Endometrium (tissue), 2 donors: ENCODE measurements around the gene SPPL3.
A peak's percentile ranks its signal among the peaks of the same experiment; 100 is the strongest.

Source experiments
- FAIRE-seq: peaks from 2 replicates; lab custom pipeline; 2012; peaks lifted over from hg19 to GRCh38; lab: Jason Lieb, UNC
- donor health status: control.
- donor health status: control.

SPPL3 gene

DNA sequence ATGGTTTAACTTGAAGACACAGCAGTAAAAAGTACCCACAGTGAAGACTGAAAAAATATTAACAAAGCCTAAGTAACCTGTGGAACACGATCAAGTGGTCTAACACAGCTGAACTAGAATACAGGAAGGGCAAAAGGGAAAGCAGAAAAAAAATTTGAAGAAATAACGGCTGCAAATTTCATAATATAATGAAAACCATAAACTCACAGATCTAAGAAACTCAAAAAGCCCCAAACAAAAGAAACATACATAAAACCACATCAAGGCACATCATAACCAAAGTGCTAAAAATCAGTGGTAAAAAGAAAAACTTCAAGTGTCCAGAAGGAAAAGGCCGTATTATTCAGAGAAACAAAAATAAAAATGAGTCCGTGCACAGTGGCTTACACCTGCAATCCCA lies 30.9 kb downstream of the SPPL3 start:
- FAIRE-seq, result no peak

DNA sequence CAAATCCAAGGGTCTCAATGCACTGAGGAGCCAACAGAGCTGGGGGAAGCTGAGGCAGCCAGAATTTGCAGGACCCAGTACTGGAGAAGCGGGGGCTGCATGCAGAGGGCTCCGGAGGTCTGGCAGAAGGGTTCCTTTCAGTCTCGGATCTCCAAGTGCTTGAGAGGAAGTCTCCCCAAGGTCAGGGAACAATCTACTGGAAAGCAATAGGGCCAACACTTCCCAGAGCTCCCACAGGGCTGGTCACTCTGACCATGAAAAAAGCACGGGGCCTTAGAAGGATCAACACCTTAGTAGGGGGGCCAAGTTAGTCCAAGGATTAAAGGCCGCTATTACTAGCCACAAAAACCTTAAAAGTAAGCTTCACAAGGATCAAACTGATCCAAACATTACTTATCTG lies 31.7 kb downstream of the SPPL3 start:
- no peak for FAIRE-seq

DNA sequence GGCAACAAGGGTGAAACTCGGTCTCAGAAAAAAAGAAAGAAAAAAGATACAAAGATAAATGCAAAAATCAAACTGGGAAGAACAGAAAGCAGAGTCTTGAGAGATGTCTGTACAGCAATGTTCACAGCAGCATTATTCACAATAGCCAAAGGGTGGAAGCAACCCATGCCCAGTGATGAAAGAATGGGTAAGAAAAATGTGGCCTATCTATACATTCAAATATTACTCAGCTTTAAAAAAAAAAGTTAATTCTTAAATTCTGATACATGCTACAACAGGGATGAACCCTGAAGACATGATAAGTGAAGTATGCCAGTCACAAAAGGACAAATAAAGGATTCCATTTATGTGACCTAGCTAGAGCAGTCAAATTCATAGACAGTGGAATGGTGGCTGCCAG lies 33.7 kb downstream of the SPPL3 start:
- FAIRE-seq, result no peak

DNA sequence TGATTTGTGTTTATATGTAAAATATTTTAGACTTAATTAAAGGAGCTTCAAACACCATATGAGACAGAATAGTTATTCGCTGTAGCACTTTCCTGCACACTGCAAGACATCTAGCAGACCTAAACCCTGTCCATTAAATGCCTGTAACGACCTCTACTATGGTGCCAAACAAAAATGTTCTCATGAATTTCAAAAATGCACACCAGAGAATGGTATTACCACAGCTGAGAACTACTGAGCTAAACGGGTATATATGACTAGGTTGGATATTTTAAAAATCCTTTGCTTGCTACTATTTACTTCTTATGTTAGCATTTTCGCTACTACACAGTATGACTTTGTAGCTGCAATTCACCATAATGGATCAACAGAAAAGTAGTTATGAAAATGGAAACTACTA lies 34.8 kb downstream of the SPPL3 start:
- FAIRE-seq, result no peak

DNA sequence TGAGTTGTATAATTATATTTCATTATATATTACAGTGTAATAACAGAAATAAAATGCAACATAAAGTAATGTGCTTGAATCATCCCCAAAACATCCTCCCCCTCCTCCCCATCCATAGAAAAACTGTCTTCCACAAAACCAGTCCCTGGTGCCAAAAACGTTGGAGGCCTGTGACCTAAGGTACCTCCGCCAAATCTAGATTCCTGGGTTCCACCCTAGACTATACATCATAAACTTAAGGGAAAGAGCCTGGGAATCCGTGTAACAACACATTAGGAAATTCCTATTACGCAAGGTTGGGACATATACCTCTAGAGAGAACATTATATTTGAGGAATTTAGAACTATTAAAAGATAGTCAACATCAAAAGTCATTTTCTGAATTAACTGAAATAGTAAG lies 38.0 kb downstream of the SPPL3 start:
- no peak for FAIRE-seq

DNA sequence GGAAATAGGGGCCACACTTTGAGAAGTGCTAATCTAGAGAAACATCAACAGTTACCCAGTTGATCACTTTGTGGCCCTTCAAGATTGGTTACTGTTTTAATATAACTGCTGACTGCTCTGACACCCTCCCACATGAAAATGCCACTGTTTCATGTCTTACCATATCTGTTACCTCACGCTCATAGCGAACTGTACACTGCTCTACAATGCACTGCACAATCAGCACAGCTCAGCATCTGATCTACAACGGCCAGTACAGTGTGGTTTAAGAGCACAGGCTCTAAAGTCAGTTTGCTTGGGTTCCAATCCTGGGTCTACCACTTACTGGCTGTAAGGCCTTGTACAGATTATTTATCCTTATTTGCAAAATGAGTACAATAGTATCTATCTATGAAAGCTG lies 39.1 kb downstream of the SPPL3 start:
- no peak for FAIRE-seq

DNA sequence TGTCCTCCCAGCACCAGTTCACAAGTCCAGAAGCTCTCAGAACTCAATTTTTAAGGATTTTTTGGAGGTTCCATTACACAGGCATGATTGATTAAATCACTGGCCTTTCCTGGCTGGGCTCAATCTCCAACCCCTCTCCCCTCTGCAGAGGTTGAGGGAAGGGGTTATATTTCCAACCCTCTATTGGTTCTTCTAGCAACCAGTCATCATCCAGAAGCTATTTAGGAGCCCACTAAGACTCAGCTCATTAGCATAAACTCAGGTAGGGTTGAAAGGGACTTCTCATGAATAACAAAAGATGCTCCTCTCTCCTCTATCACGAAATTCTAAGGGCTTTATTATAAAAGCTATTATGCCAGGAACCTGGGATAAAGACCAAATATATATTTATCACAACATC lies 41.5 kb downstream of the SPPL3 start:
- no peak for FAIRE-seq

DNA sequence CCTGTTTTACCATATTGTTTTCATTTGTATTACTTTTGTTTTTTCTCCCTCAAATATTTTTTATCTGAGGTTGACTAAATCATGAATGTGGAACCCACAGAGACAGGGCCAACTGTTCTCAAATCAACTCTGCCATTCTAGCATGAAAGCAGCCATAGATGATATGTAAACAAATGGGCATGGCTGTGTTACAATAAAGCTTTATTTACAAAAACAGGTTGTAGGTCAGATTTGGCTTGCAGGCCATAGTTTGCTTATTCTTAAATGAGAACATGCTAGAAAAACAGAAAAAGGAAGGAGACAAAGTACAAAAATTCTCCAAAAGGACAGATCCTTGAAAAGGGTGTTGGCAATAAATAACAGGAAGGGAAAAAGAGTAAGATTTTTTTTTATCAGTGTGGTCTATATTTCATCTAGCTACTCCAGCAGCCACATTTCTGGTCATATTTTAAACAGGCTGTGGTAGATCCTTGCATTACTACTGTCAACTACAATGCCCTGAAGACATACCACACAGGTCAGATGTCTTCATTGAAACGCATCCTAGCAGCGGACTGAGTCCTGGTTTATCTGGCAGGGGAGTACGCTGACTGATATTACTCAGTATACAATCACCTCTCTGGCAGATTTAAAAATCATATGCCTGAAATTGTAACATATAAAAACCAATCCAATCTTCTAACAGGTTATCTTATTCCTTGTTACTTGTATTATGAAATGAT lies 42.9 kb downstream of the SPPL3 start:
- no peak for FAIRE-seq

DNA sequence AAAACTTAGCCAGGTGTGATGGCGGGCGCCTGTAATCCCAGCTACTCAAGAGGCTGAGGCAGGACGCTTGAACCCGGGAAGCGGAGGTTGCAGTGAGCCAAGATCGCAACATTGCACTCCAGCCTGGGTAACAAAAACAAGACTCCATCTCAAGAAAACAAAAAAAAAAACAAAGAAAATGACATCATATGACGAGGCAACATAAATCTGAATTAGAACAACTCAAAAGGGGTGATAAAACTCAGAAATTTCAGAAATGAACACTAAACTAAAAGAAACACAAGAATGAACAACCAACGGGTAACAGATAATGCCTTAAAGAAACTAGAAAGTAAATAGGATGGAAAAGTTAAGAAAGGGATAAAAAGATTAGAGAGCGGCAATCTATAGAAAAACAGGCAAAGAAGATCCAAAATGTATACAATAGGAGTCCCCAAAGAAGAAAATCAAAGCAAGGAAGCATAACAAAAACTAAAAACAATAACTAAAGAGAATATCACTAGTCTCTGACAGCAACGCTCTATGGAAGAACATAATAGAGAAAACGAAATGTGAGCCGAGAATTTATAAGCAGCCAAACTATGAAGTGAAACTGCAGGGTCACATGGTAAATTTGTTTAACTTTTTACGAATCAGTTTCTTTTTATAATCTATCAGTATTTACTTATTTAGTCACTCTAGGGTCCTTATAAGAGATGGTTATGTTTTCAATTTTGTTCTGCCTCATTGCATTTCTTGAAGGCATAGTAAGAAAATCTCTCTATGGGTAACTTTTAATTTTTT lies 45.7 kb downstream of the SPPL3 start:
- no peak for FAIRE-seq

DNA sequence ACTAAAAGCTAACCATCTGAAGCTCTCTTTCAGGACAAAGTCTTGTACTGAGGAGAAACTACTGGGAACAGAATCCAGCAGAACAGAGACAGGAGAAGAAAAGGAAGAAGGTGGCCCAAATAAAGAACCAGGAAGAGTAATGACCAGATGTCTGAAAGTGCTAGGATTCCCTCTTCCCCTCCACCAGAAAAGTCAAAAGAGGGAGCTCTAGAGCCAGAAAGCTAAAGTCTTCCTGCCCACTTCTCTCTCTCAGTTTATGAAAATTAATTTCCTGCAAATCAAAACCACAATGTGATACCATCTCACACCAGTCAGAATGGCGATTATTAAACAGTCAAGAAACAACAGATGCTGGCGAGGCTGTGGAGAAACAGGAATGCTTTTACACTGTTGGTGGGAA lies 47.2 kb downstream of the SPPL3 start:
- FAIRE-seq, result no peak

DNA sequence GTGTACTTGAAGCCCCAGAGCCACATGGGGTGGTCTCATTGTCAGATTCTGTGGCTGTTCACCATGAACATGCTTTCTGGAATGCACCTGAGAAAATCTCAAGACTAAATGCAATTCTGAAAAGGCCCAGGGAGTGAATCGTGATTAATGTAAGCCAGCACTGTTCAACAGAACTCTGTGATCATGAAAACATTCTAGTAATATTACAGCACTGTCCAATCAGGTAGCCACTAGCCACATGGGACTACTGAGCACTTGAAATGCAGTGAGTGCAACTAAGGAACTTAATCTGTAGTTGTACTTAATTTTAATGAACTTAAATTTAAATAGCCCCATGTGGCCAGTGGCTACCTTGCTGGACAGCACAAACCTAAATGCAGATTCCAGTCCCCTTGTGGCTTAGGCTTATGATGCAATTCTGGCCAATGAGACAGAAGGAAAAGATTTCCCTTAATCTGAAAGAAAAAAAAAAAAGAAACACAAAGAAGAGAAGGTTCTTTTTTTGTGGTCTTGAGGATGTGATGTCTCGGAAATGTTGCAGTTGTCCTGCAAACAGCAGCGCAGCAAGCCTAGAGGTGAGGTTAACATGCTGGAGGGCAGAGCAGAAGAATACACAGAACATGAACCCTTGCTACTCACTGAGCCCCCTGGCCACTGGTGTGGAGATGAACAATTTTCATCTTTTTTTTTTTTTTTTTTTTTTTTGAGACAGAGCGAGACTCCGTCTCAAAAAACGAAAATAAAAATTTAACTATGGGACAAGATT lies 48.2 kb downstream of the SPPL3 start:
- no peak for FAIRE-seq

DNA sequence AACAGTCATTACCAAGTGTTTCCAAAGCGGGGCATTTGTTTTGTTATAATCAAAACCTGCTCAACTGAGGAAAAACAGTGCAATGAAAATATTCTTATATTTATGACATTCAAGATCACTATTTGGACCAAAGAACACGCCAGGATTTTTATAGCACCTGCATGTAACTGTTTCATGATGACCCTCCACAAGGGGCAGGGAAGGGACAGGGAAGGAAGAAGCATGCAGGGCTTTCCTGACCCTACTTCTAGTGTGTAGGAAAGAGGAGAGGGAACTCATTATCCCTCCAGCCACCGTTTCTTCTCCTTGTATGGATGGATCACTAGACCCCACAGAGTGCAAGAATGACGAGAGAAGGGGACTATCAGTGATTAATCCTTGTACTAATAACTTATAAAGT lies 49.4 kb downstream of the SPPL3 start:
- FAIRE-seq, result no peak

DNA sequence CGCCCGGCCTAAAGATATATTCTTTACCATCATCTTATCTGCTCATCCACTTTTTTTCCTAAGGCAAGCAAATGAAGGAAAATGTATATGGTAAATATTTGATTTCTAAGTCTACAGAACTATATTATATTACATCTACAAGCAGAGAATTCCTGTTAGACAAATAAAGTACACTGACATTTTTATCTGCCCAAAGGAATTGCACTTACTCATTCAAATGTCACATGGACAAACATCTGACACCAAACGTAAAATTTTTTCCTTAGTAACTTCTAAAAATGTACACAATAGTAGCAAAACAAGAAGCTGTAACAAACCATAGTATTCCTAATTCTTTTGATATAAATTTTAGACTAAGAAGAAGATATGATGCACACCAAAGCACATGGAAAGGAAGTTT lies 51.0 kb downstream of the SPPL3 start:
- no peak for FAIRE-seq

DNA sequence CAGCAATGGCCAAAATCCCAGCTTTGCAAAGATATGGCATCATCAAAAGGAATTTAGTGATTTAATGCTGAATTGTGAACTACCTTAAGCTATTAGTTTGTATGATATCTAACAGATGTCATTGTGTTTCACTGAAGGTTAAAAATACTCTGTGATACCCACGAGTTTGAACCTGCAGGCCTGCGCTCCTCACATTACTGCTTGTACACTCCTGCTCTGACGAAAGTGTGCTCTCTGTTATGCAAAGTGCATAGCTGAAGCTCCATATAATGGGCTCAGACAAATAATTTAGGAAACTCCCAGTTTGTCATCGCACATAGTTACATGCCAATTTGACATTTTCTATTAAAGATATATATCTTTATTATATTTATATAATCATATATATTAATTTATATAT lies 52.2 kb downstream of the SPPL3 start:
- FAIRE-seq, result no peak

DNA sequence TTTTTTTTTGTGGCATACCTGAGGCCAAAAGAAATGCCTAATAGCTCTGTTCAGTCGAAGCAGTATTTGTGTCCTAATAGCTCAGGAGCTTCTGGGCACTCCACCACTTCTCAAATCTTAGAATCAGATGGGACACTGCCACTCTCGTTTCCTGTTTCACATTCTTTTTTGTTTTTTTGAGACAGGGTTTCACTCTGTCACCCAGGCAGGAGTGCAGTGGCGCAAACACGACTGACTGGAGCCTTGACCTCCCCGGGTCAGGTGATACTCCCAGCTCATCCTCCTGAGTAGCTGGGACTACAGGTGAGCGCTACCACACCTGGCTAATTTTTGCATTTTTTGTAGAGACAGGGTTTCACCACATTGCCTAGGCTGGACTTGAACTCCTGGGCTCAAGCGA lies 52.7 kb downstream of the SPPL3 start:
- FAIRE-seq, result no peak

DNA sequence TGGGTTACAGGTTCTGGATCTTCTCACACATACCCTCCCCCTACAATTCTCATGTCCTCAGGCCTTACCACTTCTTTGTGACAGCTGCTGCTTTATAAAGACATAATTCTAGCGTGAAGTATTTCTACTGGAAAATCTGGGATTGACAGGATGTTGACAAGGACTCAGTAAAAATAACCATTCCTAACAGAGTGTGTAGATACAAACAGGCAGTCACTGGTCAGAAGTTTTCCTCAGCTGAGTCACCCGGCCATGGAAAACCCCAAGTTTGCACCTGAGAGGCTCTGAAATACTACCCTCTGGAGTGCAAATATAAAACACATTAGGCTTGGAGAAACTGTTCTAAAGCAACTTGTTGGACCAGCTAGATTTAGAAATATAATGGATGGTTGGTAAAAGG lies 54.4 kb downstream of the SPPL3 start:
- no peak for FAIRE-seq

DNA sequence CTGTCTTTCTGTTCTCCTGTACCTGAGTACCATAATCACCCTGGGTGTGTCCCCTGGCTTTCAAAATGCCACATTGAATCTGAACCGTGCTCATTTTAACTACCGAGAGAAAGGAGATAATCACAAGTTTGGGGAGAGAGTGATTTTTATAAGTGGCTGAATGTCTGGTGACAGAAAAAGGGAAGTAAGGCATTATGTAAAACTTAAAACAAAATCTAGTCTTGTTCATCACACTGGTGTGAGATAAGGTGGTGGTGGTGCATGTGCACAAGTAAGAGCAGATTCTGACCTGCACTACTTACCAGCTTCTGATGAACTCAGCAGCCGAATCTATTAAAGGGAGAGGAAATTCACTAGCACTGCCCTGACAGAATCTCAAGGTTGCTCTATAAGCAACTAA lies 56.3 kb downstream of the SPPL3 start:
- no peak for FAIRE-seq

DNA sequence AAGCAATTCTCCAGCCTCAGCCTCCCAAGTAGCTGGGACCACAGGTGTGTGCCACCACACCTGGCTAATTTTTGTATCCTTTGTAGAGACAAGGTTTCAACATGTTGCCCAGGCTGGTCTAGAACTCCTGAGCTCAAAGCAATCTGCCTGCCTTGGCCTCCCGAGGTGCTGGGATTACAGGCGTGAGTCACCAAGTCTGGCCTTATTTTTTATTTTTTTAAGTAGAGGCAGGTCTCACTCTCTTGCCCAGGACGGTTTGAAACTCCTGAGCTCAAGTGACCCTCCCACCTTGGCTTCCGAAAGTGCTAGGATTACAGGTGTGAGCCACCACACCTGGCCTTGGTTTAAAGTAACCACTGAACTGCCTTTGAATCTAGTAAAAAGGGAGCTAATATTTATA lies 56.8 kb downstream of the SPPL3 start:
- FAIRE-seq, result no peak

DNA sequence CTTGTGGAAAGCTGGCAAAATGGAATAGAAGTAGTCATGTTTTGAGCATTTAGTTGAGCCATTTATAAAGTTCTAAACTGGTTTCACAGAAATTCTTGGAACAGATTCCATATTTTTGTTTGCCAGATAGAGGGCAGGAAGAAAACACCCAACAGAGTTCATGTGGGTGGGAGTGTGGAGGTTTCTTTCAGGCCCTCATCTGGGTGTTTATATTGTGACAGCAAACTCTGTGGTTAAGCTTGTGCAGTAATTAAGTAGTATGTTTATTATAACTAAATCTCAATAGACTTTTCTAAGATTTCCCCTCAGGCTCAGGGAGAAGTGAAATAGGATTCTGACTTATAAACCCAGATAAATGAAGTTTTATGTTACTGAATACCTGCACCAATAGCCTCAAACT lies 57.4 kb downstream of the SPPL3 start:
- peak; percentile 57 for FAIRE-seq

DNA sequence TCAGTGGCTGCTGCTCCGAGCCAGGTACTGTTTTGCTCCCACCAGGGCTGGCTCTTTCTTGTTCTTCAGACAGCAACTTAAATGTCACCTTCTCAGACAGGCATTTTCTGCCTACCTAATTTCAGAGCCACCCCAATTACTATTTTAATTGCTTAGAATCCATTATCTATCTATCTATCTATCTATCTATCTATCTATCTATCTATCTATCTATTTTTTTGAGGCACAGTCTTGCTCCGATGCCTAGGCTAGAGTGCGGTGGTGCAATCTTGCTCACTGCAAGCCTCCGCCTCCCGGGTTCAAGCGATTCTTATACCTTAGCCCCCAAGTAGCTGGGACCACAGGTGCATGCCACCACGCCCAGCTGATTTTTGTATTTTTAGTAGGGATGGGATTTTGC lies 58.5 kb downstream of the SPPL3 start:
- no peak for FAIRE-seq

DNA sequence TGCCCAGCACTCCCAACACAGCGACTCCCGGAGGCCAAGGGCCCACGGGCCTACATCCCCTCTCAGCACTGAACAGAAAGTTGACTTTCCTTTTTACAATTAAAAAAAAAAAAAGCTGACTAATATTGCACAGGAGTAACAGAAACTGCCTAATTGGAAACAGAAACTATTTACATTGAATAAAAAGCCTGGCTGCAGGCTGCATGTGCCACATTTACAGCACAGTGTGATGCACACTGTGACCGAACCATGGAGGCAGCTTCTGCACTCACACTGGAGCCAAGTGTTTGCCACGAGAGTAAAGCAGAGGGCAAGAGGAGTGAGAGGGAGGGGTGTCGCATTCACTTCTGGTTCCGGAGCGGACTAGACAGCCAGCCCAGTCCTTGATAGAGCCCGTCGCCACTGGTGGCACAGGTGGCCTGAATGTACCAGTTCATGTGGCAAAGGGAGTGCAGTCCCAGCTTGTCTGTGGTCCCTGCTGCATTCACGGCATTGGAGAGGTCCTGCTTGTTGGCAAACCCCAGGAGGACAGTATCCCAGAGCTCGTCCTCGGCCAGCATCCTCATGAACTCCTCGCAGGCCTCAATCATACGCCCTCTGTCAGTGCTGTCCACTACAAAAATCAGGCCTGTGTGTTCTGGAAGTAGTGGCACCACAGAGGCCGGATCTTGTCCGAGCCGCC lies 59.2 kb downstream of the SPPL3 start:
- no peak for FAIRE-seq

DNA sequence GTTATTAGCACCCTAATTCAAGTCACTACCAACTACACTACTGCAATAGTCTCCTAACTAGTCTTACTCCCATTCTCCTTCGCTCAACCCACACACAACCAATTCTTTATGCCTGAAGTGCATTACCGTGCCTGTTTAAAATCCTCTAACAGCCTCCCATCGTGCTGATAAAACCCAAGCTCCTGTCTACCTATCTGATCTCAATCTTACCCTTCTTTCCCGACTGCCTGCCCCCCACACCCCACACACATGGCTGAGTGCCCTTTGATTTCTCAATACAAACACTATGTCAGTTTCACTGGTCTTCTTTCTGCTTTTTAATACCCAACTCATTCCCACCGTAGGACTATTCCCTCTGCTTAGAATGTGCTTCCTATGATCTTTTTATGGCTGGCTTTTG lies 59.9 kb downstream of the SPPL3 start:
- FAIRE-seq, result no peak

DNA sequence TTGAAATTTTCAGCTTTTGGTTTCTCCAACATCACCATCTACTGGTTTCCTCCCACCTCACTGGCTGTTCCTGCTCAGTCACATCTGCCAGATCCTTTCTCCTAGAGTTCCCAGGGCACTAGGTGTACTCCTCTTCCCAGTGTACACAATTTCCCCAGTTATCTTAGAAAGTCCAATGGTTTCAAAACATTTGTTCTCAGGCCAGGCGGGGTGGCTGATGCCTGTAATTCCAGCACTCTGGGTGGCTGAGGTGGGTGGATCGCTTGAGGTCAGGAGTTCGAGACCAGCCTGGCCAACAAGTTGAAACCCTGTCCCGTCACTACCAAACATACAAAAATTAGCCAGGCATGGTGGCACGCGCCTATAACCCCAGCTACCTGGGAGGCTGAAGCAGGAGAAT lies 60.7 kb downstream of the SPPL3 start:
- no peak for FAIRE-seq
